Fibroblast of the aortic adventitia (primary cell): ENCODE data around the gene BTBD1. TPM values are rescaled to one million over a fixed set of nuclear protein-coding genes. Genes with fewer than 3 reads are reported as not detected.
"Not testable (repeated sequence)": the region's sequence is repeated elsewhere in the genome, so short reads cannot be mapped to it uniquely, and the experiment has no call there.

Experiments
- DNase-seq: peaks from one replicate; pipeline ENCODE4 v3.0.0-alpha.2; 2010; ENCODE audit warnings: low read depth
- H3K4me3 ChIP-seq: 2 replicates; pipeline ENCODE4 v1.5.1; 2011; ENCODE audit warnings: low read depth, mild to moderate bottlenecking, control low read depth, low read length, moderate library complexity
- total RNA-seq: library from RNA; depleted of rRNA; stranded (reverse); fragments of >200 nt; gene quantifications from 2 replicates; pipeline ENCODE4 v1.2.3, GENCODE V29; 2012; ENCODE audit warnings: low replicate concordance
- TF ChIP-seq, protein P1 (sequence below): IDR thresholded peaks from 2 replicates; pipeline ENCODE4 v1.5.1; 2011; ENCODE audit warnings: mild to moderate bottlenecking, low read length, control low read depth, inconsistent platforms; ENCODE audit not compliant: insufficient read depth

The BTBD1 gene
- total RNA-seq, 1 donor: 102 TPM

DNA sequence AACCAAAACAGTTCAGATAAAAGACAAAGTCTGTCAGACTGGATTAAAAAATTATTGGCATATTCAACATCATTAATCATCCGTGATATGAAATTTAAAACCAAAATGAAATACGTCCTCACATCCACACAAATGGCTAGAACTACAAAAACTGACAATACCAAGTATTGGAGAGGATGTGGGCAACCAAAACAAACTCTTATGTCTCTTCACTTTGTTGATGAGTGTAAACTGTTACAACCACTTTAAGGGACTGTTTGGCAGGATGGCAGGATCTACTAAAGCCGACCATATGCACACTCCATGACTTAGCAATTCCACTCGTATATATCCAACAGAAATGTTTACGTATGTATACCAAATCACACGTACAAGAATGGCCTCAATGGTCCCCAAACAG, 30.8 kb downstream of the BTBD1 start:
- no peak for DNase-seq
- H3K4me3 ChIP-seq: no peak overlapping the region
- TF ChIP-seq, protein P1, sequence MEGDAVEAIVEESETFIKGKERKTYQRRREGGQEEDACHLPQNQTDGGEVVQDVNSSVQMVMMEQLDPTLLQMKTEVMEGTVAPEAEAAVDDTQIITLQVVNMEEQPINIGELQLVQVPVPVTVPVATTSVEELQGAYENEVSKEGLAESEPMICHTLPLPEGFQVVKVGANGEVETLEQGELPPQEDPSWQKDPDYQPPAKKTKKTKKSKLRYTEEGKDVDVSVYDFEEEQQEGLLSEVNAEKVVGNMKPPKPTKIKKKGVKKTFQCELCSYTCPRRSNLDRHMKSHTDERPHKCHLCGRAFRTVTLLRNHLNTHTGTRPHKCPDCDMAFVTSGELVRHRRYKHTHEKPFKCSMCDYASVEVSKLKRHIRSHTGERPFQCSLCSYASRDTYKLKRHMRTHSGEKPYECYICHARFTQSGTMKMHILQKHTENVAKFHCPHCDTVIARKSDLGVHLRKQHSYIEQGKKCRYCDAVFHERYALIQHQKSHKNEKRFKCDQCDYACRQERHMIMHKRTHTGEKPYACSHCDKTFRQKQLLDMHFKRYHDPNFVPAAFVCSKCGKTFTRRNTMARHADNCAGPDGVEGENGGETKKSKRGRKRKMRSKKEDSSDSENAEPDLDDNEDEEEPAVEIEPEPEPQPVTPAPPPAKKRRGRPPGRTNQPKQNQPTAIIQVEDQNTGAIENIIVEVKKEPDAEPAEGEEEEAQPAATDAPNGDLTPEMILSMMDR: no peak

GRCh38 chr15:83031234-83031633, 35.8 kb downstream of the BTBD1 start:
- not testable (repeated sequence) for DNase-seq, H3K4me3 ChIP-seq

DNA sequence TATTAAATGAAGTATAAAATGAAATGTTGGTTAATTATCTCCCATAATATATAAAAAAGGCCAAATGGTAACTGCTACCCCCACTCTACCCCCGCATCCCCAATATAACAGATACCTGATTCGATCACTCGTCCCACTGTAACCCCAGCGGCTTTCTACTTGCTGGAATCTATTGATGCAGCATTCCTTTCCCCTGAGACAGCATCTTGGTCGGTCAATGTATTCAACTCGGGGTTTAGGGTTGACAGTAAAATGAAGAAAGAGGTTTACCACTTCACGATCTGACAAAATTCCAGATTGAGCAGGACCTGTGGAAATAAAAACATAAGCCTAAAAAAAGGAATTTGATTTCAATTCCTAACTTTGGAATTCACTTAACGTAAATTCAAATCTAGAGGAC, 37.0 kb downstream of the BTBD1 start:
- no peak overlapping the region for H3K4me3 ChIP-seq
- no peak for DNase-seq
- TF ChIP-seq, protein P1: no peak

GRCh38 chr15:83018436-83018835, 48.6 kb downstream of the BTBD1 start:
- TF ChIP-seq, protein P1: no peak
- no peak overlapping the region for H3K4me3 ChIP-seq
- DNase-seq: no peak

DNA sequence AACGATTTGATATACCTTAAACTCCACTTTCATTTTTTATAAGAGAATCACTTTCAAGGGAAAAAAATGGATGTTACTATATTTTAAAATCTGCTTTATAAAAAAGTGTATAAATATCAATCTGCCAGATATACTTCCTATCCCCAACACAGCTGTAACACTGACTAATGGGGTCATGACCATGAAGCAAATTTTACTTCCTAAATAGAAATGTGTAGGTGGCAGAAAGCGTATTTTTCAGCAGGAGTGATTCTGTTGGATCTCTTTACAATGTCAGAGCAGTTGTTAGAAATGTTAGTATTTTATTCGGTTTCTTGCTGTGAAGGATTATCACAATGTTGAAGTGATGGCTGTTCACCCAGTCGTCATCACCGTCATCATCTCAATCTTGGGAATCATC, 50.1 kb downstream of the BTBD1 start:
- DNase-seq: no peak
- H3K4me3 ChIP-seq: no peak overlapping the region
- TF ChIP-seq, protein P1: no peak

DNA sequence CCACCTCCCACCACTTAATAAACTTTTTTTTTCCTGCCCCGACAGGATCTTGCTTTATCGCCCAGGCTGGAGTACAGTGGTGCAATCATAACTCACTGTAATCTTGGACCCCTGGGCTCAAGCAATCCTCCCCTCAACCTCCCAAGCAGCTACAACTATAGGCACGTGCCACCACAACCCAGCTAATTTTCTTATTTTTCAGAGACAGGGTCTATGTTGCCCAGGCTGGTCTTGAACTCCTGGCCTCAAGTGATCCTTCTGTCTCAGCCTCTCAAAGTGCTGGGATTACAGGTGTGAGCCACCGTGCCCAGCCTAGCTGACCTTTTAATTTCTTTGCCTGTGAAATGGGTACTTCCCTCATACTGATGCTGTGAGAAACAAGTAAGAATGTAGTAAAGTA, 51.7 kb downstream of the BTBD1 start:
- H3K4me3 ChIP-seq: no peak overlapping the region
- DNase-seq: no peak
- TF ChIP-seq, protein P1: no peak

DNA sequence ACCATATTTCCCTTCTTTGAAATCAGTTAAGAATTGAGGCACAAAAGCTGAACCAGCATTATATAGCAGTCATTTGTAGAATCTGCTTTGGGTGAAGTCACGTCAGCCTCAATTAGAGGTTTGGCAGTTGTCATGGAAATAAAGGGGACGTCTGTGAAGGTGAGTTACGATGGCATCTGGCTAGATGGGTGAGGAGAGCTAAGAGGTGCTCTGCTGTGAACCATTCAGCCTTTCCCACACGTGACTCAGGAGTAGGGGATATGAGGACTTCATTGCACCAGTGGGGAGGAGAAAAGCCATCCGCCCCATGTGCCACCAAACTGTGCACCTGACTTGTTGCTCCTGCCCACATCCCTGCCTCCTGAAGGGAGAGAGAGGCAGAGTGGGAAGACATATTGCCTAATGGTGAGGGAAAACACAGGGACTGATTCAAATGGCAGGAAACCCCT, 52.8 kb downstream of the BTBD1 start:
- no peak for DNase-seq
- no peak overlapping the region for H3K4me3 ChIP-seq
- TF ChIP-seq, protein P1: no peak
